Head of caudate nucleus (tissue), 42 donors: ENCODE data around the gene IGSF11.
"Not testable (repeated sequence)": the region's sequence is repeated elsewhere in the genome, so short reads cannot be mapped to it uniquely, and the experiment has no call there.

ENCODE experiments used
- DNase-seq, 42 donors: peaks; one replicate each; pipeline versions ENCODE4 v3.0.0 to v3.0.0-alpha.2; 2020 to 2021; ENCODE audit warnings: mixed read lengths in 7 of 42
- intact Hi-C: fragments of 100-400 bp; cut with DNase I; formaldehyde crosslinking; loops from one replicate; pipeline ENCODE4 v1.15.0; 2022

Gene IGSF11

DNA sequence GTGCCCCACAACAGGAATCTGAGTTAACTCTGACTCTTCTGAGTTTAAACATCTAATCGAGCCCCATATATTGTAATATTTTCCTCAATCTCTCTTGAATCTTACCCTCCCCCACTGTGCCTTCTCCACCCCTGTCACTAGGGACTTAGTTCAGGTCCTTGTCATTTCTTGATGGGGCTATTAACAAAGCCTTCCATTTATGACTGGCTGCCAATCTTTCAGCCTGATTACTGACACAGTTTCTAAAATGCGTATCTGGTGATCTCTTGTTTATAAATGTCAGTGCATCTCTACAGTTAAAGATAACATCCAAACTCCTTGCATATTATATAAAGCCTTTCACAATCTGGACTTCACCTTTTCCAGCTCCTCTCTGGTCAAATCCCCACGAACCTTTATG lies 124.3 kb downstream of the IGSF11 start:
- DNase-seq: no peak
- intact Hi-C loops: no loop called here

DNA sequence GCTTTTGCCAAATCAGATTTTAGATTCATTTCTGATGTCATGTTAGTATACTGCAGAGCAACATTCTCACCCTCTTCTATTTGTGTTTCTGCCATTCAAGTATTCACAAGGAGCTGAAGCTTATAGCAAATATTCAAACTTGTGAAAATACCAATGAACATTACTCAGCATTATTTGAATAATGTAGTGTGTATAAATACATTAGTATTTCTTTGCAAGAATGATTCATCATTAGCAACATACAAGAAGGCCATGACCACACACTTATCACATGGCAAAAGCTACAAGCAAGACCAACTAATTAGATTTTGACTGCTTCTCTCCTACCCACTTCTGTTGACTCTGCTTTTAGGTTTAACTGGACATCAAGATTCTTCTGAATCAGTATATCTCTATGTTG lies 124.9 kb downstream of the IGSF11 start:
- DNase-seq: no peak
- intact Hi-C loops: no loop called here

DNA sequence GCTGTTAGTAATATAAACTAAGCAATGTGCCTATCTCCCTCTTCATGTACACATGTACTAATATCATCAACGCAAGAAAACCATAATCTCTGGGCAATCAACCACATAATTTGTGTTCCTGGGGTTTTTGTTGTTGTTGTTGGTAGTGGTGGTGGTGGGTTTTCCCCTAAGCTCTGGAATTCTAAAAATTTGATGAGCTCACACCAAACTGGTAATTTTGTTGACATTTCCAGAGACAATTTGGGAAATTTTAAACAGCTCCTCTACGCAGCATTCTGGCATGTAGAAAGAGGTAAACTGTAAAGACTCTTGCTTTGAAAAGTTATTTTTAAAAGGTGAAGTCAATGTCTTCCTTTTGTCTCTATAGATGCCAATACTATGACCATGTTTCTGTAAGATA lies 126.7 kb downstream of the IGSF11 start:
- no peak for DNase-seq
- intact Hi-C loops: no loop called here

DNA sequence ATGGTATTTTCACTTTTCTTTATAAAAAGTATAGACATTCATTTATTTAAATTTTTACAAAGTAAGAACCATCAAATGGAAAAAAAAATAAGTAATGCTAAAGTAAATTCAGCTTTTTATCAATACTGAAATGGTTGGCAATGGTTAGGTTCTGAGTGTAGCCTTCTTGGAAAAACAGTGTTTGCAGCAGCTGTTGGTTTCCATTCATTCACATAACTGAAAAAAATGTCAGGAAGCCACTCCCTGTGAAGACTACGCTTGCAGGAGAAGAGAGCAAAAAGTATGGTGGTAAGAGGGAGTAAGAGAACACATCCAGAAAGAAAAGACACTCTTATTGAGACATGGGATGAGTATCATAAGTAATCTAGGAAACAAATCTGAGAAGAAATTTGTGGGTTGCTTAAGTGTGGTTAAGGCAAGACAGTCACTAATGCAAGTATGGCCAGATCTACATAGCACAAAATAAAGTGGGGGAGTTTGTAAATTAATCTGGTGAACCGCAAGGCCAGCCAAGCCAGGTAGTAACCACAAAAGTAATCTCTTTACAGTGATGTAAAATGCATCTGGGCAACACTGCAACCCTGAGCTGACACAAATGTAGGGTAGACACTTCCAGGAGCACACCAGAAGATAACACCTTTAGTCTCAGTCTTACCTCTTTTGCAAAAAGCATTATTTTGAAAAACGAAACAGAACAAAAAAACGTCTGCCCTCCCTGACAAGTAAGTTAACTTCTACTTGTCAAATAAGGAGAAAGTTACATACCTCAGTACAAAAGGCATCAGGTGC lies 133.7 kb downstream of the IGSF11 start:
- intact Hi-C loops: no loop called here
- no peak for DNase-seq

DNA sequence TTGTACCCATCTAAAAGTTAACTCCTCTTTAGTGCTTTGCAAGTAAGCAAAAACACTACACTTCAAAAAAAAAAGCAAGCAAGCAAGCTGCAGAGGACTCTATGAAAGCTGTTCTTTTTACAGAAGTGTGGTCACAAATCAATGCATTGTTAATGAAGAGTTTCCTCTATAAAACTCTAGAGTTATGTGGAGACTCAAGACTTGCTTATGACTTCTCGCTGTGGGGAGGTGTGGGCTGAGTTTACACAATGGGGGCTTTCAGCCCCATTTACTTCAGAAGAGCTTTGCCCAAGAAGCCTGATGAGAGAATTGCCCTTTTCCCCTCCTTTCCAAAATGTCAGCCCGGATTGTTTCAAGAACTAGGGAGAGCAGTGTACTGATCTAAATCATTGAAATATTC lies 144.4 kb downstream of the IGSF11 start:
- intact Hi-C loops: no loop called here
- no peak for DNase-seq

DNA sequence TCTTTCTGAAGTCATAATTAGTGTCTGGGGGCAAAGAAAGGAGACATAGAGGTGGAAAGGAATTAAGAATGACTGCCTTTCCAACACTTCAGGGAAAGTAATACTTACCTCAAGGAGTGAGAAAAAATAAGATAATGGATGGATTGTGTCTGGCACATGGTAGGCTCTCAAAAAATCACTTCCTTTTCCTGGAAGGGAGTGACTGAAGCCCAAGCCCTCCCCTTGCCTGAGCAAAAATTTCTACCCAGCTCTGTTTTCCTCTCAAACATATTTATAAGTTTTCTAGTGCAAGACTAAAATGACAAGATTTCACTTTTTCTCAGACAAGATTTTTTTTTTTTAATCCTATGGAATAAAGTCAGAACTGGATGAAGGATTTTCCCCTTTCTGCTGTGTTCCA lies 145.0 kb downstream of the IGSF11 start:
- intact Hi-C loops: no loop called here
- no peak for DNase-seq

DNA sequence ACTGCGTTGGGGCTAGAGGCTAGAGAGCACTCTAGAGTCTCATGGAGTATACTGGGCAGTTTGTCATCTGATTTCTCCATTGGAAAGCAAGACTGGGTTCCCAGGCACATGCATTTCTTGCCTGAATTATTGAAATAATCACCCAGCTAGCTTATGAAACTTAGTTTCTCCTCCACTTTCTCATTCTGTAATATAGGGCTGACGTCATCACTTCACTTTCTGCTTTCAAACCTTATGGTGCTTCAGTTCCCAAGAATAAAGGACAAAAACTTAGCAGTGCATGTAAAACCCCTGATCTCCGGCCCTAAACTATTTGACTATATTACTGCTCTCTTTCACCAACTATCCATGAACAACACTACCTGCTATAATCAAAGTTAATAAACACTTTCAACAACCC lies 147.9 kb downstream of the IGSF11 start:
- intact Hi-C loops: no loop called here

DNA sequence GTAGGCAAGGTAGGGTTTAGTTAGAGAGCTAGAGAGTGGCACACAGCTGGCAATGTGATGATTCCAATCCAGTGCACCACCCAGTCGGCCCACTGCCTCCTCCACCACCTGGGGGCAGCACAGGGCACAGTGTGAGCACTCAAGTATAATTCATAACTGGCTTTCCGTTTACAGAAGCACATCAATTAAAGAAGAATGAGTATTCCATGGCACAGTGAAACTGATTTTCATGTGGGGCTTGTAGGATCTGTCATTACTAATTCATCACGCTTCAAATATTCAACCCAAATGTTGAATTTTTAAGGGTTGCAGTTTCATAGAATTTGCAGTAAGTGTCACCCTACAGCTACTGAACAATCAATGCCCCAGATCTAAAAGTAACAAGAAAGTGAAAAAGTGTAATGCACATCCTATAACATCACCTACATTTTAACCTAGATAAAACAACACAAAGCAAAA lies 149.9 kb downstream of the IGSF11 start:
- peak; percentile 68 to 95 (median 88) for DNase-seq
- intact Hi-C loops: loop anchor here (2.0 to 5.0 kb wide), 3 partner anchors 103 to 358 kb away; partner anchors contain the start of genes B4GALT4 and IGSF11

More for the DNA sequence above, 147.9 kb downstream of the IGSF11 start:
- DNase-seq: no peak

DNA sequence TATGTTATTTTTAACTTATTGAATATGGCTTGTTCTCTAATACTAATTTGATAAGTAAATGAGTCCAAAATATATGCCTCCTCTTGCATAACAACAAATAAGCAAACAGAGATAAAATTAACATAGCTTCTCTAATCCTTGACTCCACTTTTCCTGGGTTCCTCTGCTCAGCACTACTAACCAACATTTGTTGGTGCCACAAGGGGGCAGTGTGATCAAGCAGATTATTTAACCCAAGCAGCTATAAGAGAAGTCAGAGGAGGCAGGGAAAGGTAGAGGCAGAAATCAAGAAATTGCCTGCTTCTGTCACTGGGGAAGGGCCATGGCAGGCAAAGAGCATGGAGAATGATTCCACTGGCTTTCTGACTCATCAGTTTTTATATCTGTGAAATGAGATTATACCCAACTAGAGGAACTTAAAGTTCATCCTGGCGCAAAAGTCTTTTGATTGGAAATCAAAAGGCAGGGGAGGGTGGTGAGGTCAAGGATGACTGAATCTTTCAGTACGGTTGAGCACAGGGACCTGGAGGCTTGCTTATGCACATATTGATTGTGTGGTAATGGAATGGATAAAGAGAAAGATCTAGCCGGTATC lies 152.2 kb downstream of the IGSF11 start:
- DNase-seq: peak; percentile 19 to 94 (median 84)
- intact Hi-C loops: loop anchor here (2.0 to 5.0 kb wide), 3 partner anchors 105 to 360 kb away; partner anchors contain the start of gene B4GALT4

DNA sequence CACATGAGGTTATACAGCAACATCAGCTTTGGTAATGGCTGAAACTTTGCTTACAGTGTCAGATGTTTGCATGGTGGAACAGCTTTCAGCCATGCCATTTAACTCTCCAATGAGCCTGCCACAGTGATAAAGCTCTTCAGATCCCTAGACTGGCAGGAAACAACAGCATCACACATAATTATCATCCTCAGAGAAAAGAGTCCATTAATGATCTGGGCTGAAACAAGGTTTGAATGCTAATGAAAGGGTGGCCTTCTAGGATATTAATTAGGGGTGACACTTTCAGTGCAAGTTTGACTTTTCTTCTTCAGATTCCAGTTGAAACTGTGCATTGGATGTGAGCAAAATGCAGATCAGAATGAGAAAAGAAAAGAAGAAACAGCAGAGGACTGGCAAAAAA lies 166.6 kb downstream of the IGSF11 start:
- DNase-seq: no peak
- intact Hi-C loops: no loop called here

DNA sequence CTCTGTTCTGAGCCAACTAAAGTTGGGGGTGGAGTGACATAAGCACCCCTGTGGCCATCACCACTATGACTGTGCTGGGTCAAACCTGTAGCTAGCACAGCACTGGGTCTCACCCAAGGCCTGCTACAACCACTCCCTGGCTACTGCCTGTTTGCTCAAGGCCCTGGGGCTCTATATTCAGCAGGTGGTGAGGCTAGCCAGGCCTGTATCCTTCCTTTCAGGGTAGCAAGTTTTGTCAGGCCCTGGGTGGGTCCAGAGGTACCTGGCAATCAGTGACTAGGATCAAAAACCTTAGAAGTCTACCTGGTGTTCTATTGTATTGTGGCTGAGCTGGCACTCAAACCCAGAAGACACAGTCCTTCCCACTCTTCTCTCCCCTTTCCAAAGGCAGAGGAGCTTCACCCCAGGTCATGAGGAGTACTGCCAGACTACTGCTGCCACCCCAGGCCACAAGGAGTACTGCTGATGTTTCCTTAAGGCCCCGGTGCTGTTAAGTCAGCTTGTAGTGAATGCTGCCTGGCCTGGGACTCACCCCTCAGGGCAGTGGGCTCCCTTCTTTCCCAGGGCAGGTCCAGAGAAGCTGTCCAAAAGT lies 170.8 kb downstream of the IGSF11 start:
- DNase-seq: no peak
- intact Hi-C loops: no loop called here

DNA sequence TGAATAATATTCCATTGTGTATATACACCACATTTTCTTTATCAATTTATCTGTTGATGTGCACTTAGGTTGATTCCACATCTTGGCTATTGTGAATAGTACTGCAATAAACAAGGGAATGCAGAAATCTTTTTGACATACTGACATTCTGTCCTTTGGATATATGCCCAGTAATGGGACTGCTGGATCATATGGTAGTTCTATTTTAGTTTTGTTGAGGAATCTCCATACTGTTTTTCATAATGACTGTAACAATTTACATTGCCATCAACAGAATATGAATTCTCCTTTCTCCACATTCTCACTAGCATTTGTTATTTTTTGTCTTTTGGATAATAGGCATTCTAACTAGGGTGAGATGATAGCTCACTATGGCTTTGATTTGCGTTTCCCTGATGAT lies 174.7 kb downstream of the IGSF11 start:
- DNase-seq: no peak
- intact Hi-C loops: no loop called here

DNA sequence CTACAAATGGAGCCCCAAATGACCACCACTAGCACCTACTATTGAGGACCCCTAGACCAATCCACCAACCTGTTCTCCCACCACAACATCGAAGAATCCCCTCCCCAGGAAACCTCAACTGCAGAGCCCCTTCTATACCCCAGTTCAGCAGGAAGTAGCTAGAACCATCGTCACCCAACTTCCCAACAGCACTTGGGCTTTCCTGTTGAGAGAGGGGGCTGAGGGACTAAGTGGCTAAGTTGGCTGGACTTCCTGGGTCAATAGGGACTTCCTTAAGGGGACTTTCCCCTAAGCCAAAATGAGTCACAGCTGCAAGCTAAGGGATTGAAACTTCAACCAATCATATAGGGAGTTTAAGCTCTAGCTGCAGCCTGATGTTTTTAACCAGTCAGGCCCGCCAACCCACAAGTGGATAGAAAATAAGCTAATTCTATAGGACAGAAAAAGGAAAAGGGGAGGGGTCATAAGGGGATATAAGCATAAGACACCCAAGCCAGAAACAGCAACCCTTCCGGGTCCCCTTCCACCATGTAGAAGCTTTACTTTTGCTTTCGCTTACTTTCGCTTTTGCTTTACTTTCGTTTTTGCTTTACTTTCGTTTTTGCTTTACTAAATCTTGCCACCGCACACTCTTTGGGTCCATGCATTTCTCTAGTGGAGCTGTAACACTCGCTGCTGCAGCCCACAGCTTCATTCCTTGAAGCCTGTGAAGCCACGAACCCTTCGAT lies 183.0 kb downstream of the IGSF11 start:
- DNase-seq, intact Hi-C loops: not testable (repeated sequence)

DNA sequence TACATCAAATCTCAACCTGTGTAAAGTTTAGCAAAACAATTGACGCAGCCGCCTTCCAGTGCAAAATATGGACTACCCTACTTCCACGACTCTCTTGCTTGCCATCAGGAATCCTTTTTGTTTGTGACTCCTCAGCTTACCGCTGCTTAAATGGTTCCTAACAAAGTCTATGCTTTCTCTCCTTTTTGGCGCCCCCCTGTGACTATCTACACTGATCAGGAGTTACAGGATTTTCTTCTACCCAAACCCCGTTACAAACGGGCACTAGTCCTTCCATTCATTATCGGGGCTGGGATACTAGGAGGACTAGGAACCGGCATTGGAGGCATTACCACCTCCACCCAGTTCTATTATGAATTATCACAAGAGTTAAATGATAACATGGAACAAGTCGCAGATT lies 184.0 kb downstream of the IGSF11 start:
- intact Hi-C loops: no loop called here

More for the DNA sequence above, 184.0 kb downstream of the IGSF11 start:
- no peak for DNase-seq
